HG03469 (cell line): ENCODE measurements around the gene RBM24.

Source experiments
- ATAC-seq: cut with Tn5 transposase; IDR thresholded peaks from one replicate; pipeline ENCODE4 v1.9.1; 2021; ENCODE audit warnings: mild to moderate bottlenecking, moderate library complexity, moderate number of reproducible peaks; ENCODE audit not compliant: unreplicated experiment

Gene RBM24

GRCh38 chr6:17281100-17281496 lies at the start of gene RBM24:
RBM24 (plus strand) TSS chr6:17281361; CDS start chr6:17281582, 221 bp downstream.
- ATAC-seq = no peak

GRCh38 chr6:17233531-17233930 lies 47.6 kb upstream of the RBM24 start:
- no peak for ATAC-seq

GRCh38 chr6:17237246-17237645 lies 43.9 kb upstream of the RBM24 start:
- ATAC-seq = no peak

- ATAC-seq = no peak
Measured at GRCh38 chr6:17239260-17239659, 41.9 kb upstream of the RBM24 start.

- no peak for ATAC-seq
Measured at GRCh38 chr6:17240803-17241500, 40.2 kb upstream of the RBM24 start.

- ATAC-seq = no peak
Measured at GRCh38 chr6:17242087-17242486, 39.1 kb upstream of the RBM24 start.

- ATAC-seq = no peak
Measured at GRCh38 chr6:17250237-17250636, 30.9 kb upstream of the RBM24 start.

GRCh38 chr6:17251953-17252352 lies 29.2 kb upstream of the RBM24 start:
- ATAC-seq = no peak

- no peak for ATAC-seq
Measured at GRCh38 chr6:17258749-17259148, 22.4 kb upstream of the RBM24 start.

- no peak for ATAC-seq
Measured at GRCh38 chr6:17265570-17265969, 15.6 kb upstream of the RBM24 start.

GRCh38 chr6:17267566-17267965 lies 13.6 kb upstream of the RBM24 start:
- no peak for ATAC-seq

GRCh38 chr6:17268114-17268513 lies 13.0 kb upstream of the RBM24 start:
- no peak for ATAC-seq

- ATAC-seq = no peak
Measured at GRCh38 chr6:17269840-17270239, 11.3 kb upstream of the RBM24 start.

GRCh38 chr6:17271628-17272027 lies 9.5 kb upstream of the RBM24 start:
- ATAC-seq = no peak

- no peak for ATAC-seq
Measured at GRCh38 chr6:17276766-17277165, 4.4 kb upstream of the RBM24 start.

- ATAC-seq = no peak
Measured at GRCh38 chr6:17277256-17277655, 3.9 kb upstream of the RBM24 start.

- no peak for ATAC-seq
Measured at GRCh38 chr6:17278289-17279063, 2.7 kb upstream of the RBM24 start.

GRCh38 chr6:17280138-17280537 lies 1.0 kb upstream of the RBM24 start:
- no peak for ATAC-seq

GRCh38 chr6:17280552-17281090 lies 540 bp upstream of the RBM24 start:
- ATAC-seq = no peak

GRCh38 chr6:17281497-17282481 lies 628 bp downstream of the RBM24 start:
- no peak for ATAC-seq

GRCh38 chr6:17283074-17283473 lies 1.9 kb downstream of the RBM24 start:
- no peak for ATAC-seq
